HG03439 (cell line): Measurements from ENCODE around the gene CYTH1.

Source experiments
- ATAC-seq: cut with Tn5 transposase; IDR thresholded peaks from one replicate; pipeline ENCODE4 v1.9.1; 2021; ENCODE audit warnings: mild to moderate bottlenecking, moderate library complexity; ENCODE audit not compliant: unreplicated experiment

CYTH1 gene

DNA sequence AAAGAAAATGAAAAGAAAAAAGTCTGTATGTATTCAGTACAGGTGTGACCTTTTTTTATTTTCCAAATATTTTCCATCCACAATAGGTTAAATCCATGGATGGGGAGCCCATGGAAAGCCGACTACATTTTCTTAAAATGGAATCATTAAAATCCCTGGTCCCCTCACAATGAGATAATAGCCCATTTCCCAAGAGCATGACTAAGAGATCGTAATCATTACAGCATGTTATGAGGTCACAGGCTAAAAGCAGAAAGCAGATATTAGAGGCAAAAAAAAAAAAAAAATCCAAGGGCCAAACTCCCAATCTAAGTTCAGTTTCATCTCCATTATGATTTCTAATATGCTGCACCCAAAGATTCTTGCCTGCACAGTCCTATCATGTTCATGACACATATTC, 44.7 kb downstream of the CYTH1 start:
- ATAC-seq: no peak

DNA sequence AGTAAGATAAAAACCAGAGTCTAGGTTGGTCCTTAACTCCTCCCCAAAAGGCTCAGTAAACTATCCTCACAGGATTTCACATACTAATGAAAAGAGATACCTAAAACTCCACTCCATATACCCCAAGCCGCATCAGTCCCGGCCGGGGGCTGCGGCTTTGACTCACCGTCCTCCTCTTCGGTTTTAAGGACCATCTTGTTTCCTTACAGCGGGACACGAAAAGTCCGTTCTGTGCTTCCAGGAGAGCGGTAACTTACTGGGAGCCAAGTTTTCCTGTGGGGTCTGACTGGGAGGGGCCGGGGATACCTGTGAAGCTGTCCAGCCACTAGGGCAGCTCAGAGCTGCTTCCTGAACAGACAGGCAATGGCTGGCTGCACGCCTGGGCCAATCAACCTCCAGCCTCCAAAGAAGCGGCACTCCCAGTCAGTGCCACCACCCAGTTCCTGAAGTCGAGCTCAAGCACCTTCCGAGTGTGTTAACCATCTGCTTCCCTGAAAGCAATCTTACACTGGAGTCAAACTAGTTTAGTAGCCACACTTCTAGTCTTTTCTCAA, 45.5 kb downstream of the CYTH1 start:
- ATAC-seq: peak; percentile 46

DNA sequence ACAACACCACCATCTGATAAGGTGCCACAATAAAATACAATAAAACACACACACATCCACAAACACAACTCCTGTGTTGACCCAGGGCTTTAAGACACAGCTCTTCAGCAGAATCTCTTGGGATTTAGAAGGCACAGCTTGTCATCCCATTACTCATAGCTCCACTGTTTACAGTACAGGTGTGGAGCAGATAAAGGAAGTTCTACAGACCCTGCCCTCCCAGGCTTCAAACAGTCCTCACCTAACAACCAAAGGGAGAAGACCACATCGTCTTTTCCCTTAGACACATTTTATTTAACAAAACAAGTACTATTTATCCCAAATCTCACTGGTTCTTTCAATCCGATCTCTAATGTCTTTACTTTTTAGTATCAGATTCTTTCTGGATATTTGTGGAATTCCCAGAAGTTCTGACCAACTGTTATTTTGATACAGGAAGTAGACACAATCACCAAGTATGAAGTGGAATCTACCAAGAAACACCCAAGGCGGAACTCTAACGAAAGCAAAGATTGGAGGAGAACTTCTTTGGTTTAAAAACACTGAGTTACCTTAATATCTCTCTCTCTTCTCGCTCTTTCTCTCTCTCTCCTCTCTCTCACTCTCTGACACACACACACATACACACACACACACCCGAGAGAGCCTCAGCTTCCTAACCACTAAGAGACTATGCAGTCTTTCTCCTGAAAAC, 46.1 kb downstream of the CYTH1 start:
- ATAC-seq: no peak

DNA sequence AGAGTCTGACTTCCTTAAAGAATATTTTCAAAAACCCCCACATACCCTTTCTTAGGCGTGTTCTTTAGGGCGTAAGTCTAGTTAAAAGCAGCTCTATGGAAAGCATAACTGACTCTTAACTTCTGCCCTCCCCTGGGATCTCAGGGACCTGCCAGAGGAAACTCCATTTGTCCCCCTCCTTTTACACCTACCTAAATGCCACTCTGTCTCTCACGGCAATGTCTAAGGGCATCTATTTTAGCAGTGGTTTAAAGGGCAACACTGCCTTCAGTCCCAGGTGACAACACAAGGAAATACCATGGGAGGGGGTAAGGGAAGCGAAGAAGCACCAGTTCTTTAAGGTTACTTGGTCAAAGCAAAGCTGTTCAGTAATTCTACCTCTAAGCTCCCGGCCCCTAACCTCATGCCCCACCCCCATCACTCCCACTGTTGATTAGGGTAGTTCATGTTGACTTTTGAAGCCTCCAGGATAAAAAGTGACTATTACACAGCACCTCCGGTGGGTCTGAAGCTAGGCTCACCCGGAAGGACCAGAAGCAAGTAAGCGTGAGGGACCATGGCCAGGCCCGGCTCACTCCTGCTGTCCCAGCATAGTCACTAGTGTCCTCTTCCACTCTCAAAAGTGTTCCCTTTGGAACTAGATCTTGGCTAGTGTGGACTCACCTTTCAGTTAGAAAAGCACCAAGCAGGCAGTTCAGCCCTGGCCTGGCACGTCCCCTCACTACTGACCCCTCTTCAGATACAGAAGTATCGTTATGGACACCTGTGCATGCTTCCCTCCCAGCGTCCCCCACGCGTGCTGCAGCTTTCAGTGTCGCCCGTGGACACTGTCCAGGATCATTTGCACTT, 47.1 kb downstream of the CYTH1 start:
- no peak for ATAC-seq

DNA sequence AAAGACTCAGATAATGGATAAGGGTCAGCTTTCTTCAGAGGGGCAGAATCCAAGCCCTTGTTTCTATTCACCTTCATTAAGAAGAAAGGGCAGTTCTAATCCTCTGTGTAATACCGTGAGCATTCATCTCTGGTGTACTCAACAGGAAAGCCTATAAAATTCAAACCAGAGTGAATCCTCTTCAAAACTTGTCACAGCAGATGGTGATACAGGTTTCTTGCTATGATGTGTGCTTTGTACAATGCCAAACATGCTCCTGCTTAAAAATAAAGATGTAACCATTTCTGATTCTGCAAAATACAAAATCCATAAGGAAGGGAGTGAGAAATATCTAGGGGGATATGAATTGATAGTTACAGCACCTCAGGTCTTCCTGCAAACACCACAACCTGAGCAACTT, 49.7 kb downstream of the CYTH1 start:
- no peak for ATAC-seq

DNA sequence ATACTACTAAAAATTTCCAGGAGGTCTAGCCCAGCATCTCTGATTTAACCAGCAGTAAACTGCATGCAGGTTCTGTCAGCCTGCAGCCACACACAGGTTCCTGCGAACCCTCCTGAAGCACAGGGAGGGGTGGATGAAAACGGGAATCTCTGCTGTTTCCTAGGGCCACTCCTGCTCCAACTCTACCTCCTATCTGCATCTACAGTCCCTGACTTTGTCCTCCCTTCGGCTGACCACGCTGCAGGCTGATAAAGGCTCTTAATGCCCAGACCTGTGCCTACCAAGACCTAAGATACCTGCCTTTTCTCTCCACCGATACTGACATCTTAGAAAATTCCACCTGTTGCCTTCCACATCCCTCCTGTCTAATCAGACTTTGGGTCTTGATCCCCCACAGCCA, 50.2 kb downstream of the CYTH1 start:
- ATAC-seq: no peak

DNA sequence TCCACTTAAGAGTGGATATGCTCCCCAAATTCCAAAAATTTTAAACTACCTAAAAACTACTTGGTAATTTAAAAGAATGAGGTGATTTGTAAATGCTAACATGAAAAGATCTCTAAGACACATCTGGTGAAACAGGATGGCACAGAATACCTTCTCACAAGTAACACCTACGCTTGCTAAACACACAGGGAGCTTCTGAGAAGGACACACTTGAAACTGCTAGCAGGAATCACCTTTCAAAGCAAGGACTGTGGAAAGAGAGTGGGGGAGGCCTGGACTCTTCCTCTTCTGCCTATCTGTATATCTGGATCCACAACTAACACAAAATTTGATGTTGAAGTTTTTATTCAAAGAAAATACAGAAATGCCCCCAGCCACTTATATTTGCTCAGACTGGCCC, 52.4 kb downstream of the CYTH1 start:
- no peak for ATAC-seq

DNA sequence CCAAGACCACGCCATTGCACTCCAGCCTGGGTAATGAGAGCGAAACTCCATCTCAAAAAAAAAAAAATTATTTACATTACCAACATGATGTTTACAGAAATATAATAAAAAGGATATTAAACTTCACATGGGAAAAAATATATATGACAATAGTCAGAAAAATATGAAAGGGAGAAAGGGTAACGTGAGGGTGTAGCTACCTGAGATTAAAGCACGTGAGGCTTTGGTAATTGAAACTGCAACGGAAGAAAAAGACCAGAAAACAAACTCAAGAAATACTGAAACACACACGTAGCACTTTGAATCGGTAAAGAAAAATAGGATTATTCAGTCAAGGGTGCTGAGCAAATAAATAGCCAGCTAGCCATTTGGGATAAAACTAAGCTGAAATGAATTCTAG, 53.6 kb downstream of the CYTH1 start:
- ATAC-seq: no peak

DNA sequence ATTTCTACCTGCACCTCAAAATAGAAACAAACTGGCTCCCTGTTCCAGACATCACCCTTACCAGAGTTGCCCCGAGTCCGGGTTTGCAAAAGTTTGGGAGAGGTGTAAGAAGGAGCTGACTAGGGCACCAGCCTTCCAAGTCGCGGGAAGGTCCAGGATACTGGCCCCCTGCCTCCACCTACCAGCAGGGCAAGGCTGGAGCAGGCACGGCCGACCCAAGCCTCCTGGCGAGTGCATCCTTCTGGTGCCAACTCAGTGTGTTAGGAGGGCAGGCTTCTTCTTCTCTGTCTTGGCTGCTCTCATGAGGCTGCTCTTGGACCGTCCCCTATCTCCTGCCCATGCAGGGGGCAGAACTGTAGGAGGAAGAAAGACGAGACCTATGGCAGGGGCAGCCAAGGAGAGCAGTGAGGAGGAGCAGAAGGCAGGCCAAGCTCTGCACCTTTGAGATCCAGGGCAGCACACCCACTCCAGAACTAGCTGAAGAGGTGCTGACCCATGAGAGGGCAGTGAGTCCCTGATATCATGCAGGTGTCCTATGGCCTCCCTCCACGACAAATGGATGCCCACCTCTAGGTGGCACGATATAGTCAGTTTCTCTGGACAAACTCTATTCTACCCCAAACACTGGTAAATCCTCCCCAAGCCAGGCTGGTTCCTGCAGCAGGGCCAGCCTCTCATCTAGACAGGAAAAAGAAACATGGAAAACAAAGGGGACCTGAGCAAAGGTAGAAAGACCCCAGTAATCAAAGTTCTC, 54.4 kb downstream of the CYTH1 start:
- ATAC-seq: no peak

DNA sequence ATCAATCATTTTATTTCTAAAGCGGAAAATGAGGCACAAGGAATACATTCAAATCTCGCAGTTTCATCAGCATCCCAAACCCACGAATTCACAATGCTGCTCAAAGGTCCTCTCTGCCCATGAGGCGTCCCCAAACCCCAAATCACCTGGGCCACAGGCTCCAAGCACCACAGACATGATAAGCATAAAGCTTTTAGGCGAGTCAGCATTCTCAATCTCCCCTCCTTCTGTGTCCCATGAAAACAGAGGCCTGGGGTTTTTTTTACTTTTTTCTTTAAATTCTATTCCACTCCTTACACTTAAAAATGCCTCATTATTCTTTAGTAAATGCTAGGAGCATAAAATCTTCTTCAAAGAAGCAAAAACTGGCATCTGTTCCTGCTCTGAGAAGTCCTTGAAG, 55.0 kb downstream of the CYTH1 start:
- no peak for ATAC-seq

DNA sequence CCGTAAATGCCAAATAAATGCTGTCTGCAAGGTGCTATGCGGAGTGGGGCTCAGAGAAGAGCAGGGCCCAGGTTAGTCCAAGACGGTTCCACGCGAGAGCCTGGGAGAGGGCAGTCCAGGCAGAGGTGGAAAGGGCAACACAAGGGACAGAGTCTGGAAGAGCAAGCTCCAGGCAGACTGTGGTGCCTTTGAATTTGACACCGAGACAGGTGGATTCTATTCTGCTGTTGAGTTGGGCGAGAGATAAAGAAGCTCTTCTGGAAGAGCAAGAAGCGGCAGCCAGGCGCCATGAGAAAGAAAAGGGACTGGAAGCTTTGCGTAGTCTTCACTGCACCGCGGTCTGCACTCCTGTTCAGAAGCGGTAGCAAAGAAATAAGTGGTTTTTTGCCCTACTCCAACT, 55.6 kb downstream of the CYTH1 start:
- no peak for ATAC-seq

DNA sequence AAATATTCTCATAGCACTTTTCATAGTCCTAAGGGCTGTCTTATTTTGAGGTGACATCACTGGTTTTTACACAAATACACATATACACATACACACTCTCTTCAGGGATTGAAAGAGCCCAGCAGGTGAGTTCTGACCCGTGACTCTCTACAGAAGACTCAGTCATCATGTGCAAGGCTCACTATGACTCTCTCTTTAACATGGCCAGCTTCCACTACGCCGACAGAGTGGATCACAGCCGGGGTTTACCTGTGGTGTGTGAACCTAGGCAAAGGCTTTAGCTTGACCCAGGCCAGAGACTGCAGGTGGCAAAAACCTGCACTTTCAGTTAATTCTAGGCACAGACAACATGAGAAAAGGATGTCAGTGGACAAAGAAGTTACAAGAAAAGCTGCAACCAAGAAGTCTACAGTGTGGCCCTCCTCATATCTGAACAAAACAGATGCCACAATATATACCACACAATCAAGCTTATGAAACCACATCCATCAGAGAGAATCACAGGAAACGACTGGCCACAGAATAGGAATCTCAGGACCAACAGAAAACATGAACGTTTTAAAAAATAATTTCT, 56.5 kb downstream of the CYTH1 start:
- ATAC-seq: no peak

DNA sequence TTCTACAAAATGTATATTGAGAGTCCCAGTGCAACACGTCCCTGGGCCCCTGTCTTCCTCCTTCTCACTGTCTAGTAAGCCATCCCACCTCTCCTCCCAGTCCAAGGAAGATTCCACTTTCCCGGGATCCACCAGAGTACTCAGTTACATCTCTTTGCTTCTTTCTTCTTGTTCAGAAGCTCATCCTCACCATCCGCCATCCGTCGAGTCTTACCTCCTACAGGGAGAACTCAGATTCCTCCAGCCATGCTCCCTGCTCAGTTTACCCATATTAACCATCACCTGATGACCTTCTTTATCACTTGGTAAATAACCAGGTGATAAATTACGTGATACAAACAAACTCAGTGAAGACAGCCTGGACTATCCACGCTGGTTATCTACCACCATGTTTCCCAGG, 57.1 kb downstream of the CYTH1 start:
- ATAC-seq: no peak

DNA sequence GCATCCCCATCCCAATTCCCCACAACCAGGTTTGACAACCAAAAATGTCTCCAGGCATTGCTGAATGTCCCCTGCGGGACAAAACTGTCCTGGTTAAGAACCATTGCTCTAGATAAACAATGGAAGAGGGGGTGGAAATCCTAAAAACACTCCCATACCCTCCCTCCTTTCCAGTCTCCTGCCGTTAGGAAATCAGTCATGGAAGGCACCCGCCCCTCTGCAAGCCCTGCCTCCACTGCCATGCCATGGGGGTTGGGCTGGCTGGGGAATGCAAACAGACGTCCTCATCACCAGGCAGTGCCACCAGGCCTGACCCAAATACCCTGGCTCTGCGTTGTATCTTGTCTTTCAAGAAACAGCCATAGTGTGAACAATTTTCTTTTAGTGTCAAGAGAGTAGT, 57.5 kb downstream of the CYTH1 start:
- ATAC-seq: no peak

DNA sequence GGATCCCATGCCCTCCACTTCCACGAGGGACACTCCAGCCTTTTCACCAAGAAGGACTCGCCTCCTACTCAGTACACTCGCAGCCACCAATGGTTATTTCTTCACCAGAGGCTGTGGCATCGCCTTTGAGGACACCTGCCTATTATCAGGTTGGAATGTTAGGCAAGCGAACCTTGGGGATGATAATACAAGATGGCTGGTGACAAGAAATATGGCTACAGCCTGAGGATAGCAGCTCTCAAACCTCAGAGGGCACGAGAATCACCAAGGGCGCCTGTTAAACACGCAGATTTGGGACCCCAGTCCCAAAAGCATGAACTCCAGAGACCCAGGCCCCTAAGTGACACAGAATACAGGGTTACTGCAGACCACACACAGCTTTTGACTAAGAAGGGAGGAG, 58.1 kb downstream of the CYTH1 start:
- no peak for ATAC-seq

DNA sequence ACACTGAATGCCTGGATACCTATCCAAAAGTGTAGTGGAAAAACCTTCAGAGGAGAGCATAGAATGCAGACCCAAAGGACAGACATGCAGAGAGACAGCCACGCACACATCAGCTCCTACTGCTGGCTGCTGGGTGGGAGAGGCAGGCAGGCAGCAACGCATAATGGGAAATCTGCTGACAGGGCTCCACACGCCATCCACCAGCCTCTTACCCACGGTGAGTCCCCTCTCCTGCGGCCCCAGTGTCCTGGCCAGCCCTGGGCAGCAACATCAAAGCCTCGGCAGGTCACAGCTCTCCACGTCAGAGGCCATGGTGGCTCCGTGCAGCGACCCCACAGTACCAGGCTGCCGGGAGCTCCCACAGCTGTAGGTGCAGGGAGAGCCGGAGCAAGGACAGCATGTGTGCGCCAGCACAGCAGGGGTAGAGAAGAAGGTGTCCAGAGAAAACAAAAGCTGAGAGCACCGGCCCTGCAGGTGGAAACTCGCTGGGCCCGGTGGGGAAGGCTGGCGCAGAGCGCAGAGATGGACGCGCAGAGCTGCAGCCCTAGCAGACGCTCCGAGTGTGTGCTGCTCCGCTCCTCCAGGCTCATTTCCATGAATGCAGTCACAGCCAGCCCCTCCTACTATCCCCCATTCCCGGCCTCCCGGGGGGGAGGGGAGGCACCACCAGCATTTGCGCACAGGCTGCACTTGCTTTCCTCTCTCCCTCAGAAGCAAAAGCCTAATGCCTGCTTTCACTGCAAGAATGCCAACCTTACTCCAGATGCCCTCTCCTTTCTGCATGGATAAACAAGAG, 58.9 kb downstream of the CYTH1 start:
- no peak for ATAC-seq

DNA sequence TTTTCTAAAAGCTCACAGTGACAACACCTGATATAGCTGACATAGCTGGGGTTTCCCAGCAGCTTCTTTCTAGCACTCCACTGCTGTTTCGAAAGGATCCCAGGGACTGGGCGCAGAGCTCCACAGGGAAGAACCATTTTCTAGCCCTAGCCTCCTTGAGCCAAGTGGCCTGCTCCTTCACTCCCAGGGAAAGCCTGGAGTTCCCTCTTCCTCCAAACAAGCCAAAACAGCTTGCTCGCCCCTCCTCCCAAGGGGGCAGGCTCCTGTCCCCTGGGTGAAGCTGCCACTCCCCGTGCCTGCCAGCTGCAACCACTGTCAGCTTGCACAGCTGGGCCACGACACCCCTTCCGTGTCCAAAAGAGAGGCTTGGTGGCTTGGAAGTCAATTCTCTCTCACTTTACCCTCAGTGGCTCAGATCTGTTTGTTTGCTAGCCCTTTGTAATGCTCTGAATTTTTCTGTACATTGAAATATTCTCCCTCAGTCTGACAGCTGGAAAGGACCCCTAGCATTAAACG, 59.8 kb downstream of the CYTH1 start:
- peak; percentile 36 for ATAC-seq

DNA sequence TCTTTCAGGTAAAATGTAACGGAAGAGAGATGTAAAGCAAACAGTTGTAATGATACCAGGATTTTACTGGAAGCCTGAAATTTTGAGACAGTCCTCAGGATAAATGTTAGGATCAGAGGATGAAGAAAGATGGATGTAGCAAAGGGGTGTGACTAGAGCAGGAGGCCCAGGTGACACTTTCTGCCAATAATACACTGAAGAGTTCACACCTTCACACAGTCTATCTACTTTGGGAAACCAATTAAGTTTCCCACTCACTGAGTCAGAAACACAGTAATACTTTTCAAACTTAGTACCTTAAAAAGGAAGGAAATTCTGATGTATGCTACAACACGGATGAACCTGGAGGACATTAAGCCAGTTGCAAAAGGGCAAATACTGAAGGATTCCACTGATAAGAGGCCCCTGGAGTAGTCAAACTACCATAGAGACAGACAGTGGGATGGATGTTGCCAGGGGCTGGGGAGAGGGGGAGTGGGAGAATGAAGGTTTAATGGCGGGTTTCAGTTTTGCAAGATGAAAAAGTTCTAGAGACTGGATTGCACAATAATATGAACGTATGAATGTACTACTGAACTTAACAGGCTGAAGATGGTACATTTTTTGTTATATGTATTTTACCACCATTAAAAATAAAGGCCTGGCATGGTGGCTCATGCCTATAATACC, 62.3 kb downstream of the CYTH1 start:
- no peak for ATAC-seq

DNA sequence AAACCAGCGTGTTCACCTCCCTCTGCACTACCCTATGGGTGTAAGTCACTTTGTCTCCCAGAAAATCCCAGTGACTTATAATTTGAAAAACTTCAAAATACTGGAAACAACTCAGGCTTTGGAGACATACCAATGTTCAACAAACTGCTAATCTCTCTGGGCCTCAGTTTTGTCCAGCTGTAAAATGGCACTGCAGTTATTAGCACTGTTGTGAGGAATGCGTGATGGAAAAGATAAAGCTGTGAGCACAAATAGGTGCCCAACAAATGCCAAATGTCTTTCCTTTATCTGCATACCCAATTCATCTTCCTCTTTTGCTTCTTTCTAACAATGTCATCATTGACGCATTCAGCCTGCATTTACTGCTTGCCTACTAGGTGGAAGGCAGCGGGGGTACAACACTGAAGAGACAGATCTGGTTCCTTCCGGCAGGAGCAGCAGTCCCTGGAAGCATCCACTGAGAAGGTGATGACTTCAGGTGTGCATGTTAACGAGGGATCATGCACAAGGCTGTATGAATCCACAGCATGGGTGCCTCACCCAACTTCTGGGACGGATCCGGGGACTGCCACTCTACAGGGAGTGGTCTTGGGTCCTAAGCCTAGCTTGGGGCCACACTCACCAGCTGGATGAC, 63.4 kb downstream of the CYTH1 start:
- no peak for ATAC-seq
